Omental fat pad (tissue), 4 donors: ENCODE results near the gene HNF4A. TPM values are rescaled to one million over a fixed set of nuclear protein-coding genes. Genes with fewer than 3 reads are reported as not detected.

Experiments
- ATAC-seq: fragments of 150-250 bp; one replicate; pipeline ENCODE4 v1.9.1; 2016; ENCODE audit warnings: mild to moderate bottlenecking, moderate library complexity; ENCODE audit not compliant: low FRiP score
- DNase-seq: peaks from one replicate; pipeline ENCODE4 v3.0.0-alpha.2; 2019; ENCODE audit warnings: low spot score
- total RNA-seq, 4 donors: library from RNA; depleted of rRNA; stranded (reverse); fragments of >200 nt; gene quantifications; one replicate each; pipeline ENCODE4 v1.1.0, GENCODE V29; 2016
- TF ChIP-seq, protein P1 (sequence below), 3 donors: fragments of 450-650 bp; IDR thresholded peaks; one replicate each; pipeline ENCODE4 v1.5.1; 2016 to 2017; ENCODE audit warnings: antibody characterized with exemption in 3 of 3, mild to moderate bottlenecking in 3 of 3, moderate library complexity in 2 of 3

Gene HNF4A
- total RNA-seq, 4 donors from 2014 or later, result not detected

- ATAC-seq, result no peak
- TF ChIP-seq, protein P1, sequence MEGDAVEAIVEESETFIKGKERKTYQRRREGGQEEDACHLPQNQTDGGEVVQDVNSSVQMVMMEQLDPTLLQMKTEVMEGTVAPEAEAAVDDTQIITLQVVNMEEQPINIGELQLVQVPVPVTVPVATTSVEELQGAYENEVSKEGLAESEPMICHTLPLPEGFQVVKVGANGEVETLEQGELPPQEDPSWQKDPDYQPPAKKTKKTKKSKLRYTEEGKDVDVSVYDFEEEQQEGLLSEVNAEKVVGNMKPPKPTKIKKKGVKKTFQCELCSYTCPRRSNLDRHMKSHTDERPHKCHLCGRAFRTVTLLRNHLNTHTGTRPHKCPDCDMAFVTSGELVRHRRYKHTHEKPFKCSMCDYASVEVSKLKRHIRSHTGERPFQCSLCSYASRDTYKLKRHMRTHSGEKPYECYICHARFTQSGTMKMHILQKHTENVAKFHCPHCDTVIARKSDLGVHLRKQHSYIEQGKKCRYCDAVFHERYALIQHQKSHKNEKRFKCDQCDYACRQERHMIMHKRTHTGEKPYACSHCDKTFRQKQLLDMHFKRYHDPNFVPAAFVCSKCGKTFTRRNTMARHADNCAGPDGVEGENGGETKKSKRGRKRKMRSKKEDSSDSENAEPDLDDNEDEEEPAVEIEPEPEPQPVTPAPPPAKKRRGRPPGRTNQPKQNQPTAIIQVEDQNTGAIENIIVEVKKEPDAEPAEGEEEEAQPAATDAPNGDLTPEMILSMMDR (IDR thresholded peaks at IDR 0.05), result no peak
- no peak for DNase-seq
Measured at GRCh38 chr20:44448753-44449546, 93.5 kb downstream of the HNF4A start.

GRCh38 chr20:44449864-44450263 is 94.4 kb downstream of the HNF4A start:
- TF ChIP-seq, protein P1 (IDR thresholded peaks at IDR 0.05), result no peak
- ATAC-seq (no peak), DNase-seq (no peak)

- ATAC-seq (no peak), DNase-seq (no peak)
- TF ChIP-seq, protein P1 (IDR thresholded peaks at IDR 0.05), result no peak
Measured at GRCh38 chr20:44450281-44450889, 94.9 kb downstream of the HNF4A start.

DNA sequence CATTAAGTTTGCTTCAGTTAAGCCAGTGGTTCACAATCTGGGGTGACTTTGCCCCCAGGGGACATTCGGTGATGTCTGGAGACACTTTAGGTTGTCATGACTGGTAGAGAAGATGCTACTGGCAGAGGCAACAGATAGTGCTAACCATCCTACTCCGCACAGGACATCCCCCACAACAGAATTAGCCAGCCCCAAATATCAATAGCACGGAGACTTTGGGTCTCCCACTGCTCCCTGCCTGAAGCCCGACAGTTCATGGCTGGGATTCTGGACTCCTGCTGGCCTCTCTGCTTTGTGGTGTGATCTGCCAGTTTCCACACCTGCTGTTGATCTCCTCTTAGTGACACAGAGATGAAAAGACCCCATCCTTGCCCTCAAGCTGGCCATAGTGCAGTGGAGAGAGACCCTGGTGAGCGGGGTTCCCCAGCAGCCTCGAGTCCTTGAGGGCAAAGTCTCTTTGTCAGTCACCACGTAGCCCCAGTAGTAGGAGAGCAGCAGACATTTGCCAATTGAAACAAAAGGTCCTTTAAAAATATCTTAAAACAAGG is 95.5 kb downstream of the HNF4A start:
- TF ChIP-seq, protein P1 (IDR thresholded peaks at IDR 0.05), result no peak
- DNase-seq (no peak), ATAC-seq (no peak)

GRCh38 chr20:44454306-44454963 is 98.9 kb downstream of the HNF4A start:
- ATAC-seq (no peak), DNase-seq (no peak)
- TF ChIP-seq, protein P1 (IDR thresholded peaks at IDR 0.05), result no peak

DNA sequence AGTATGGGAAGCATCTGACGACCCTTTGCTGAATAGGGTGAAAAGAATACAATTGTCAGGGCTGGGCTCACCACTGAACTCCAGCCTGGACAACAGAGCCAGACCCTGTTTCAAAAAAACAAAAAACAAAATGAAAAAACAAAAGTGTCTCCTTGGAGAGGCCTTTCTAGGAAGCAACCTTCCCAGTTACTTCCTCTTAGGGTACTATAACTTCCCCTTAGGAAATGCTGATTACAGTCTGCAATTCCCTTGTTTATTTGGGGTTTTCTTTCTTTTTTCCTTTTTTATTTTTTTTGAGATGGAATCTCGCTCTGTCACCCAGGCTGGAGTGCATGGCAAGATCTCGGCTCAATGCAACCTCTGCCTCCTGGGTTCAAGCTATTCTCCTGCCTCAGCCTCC is 99.6 kb downstream of the HNF4A start:
- TF ChIP-seq, protein P1 (IDR thresholded peaks at IDR 0.05), result no peak
- ATAC-seq (no peak), DNase-seq (no peak)
